ENCODE data around the gene MYO5B.
A peak's percentile ranks its signal among the peaks of the same experiment; 100 is the strongest.

Gene MYO5B

GRCh38 chr18:49832221-49832647, 362.7 kb downstream of the MYO5B start:
- H3K27me3 Mint-ChIP-seq (ENCODE audit: low read depth): no peaks in the 10 kb centered on the region
- H3K4me3 Mint-ChIP-seq: no peak overlapping the region
- H3K4me1 Mint-ChIP-seq: no peaks in the 10 kb centered on the region
- TF ChIP-seq CTCF (IDR thresholded peaks at IDR 0.05; ENCODE audit: unreplicated experiment in 3 of 3): no peak
- peak overlapping the region in 1 of 3 experiments; percentile 64 for H3K27ac Mint-ChIP-seq
- peaks cover 38% of the 10 kb centered on the region for H3K36me3 Mint-ChIP-seq (ENCODE audit: low read depth)
- H3K9me3 Mint-ChIP-seq: peaks cover 28% of the 10 kb centered on the region

GRCh38 chr18:49827996-49828395, 367.0 kb downstream of the MYO5B start:
- Mint-ChIP-seq H3K36me3 (ENCODE audit: low read depth) (peaks cover 61% of the 10 kb centered on the region), H3K4me1 (no peaks in the 10 kb centered on the region), H3K4me3 (no peak overlapping the region), H3K27ac (no peak overlapping the region), H3K9me3 (peaks cover 46% of the 10 kb centered on the region), H3K27me3 (ENCODE audit: low read depth) (no peaks in the 10 kb centered on the region)
- TF ChIP-seq CTCF (IDR thresholded peaks at IDR 0.05; ENCODE audit: unreplicated experiment in 3 of 3): no peak

- Mint-ChIP-seq H3K9me3 (peaks cover 3% of the 10 kb centered on the region), H3K27me3 (ENCODE audit: low read depth) (no peaks in the 10 kb centered on the region), H3K36me3 (ENCODE audit: low read depth) (peaks cover 23% of the 10 kb centered on the region), H3K4me3 (no peak overlapping the region), H3K4me1 (peaks cover 5% of the 10 kb centered on the region), H3K27ac (no peak overlapping the region)
- no peak for TF ChIP-seq CTCF (IDR thresholded peaks at IDR 0.05; ENCODE audit: unreplicated experiment in 3 of 3)
Measured at GRCh38 chr18:49819823-49820671, 374.9 kb downstream of the MYO5B start.

GRCh38 chr18:49819071-49819662, 375.8 kb downstream of the MYO5B start:
- Mint-ChIP-seq H3K36me3 (ENCODE audit: low read depth) (peaks cover 14% of the 10 kb centered on the region), H3K27ac (no peak overlapping the region), H3K27me3 (ENCODE audit: low read depth) (no peaks in the 10 kb centered on the region), H3K9me3 (no peaks in the 10 kb centered on the region), H3K4me1 (peaks cover 11% of the 10 kb centered on the region), H3K4me3 (no peak overlapping the region)
- no peak for TF ChIP-seq CTCF (IDR thresholded peaks at IDR 0.05; ENCODE audit: unreplicated experiment in 3 of 3)

GRCh38 chr18:49817947-49818346, 377.0 kb downstream of the MYO5B start:
- Mint-ChIP-seq H3K27ac (no peak overlapping the region), H3K4me3 (peak overlapping the region in 1 of 3 experiments; percentile 17), H3K9me3 (no peaks in the 10 kb centered on the region), H3K4me1 (peaks cover 15% of the 10 kb centered on the region), H3K27me3 (ENCODE audit: low read depth) (no peaks in the 10 kb centered on the region), H3K36me3 (ENCODE audit: low read depth) (peaks cover 13% of the 10 kb centered on the region)
- no peak for TF ChIP-seq CTCF (IDR thresholded peaks at IDR 0.05; ENCODE audit: unreplicated experiment in 3 of 3)
